GM19099 (cell line): Measurements from ENCODE around the gene MIEF1.

Experiments used
- POLR2A ChIP-seq: IDR thresholded peaks from 3 replicates; pipeline ENCODE4 v1.6.1; 2011; ENCODE audit warnings: low read depth; ENCODE audit not compliant: insufficient read length; ENCODE audit errors: extremely low read depth

Gene MIEF1

GRCh38 chr22:39467390-39467895 is 34.6 kb upstream of the MIEF1 start:
- no peak for TF ChIP-seq POLR2A

- no peak for TF ChIP-seq POLR2A
Observed at GRCh38 chr22:39468487-39469325, 33.4 kb upstream of the MIEF1 start.

GRCh38 chr22:39469326-39469680 is 32.8 kb upstream of the MIEF1 start:
- TF ChIP-seq POLR2A, result no peak

- no peak for TF ChIP-seq POLR2A
Observed at GRCh38 chr22:39469681-39470450, 32.2 kb upstream of the MIEF1 start.

GRCh38 chr22:39470451-39471291 is 31.4 kb upstream of the MIEF1 start:
- no peak for TF ChIP-seq POLR2A

- TF ChIP-seq POLR2A, result peak; percentile 59
Observed at GRCh38 chr22:39471381-39472141, 30.5 kb upstream of the MIEF1 start.

GRCh38 chr22:39472570-39473556 is 29.2 kb upstream of the MIEF1 start:
- TF ChIP-seq POLR2A, result peak; percentile 35

- no peak for TF ChIP-seq POLR2A
Observed at GRCh38 chr22:39473851-39474250, 28.2 kb upstream of the MIEF1 start.

- no peak for TF ChIP-seq POLR2A
Observed at GRCh38 chr22:39474351-39475111, 27.6 kb upstream of the MIEF1 start.

GRCh38 chr22:39475337-39475736 is 26.8 kb upstream of the MIEF1 start:
- TF ChIP-seq POLR2A, result no peak

GRCh38 chr22:39475902-39476301 is 26.2 kb upstream of the MIEF1 start:
- TF ChIP-seq POLR2A, result no peak

GRCh38 chr22:39476664-39477063 is 25.4 kb upstream of the MIEF1 start:
- no peak for TF ChIP-seq POLR2A

- no peak for TF ChIP-seq POLR2A
Observed at GRCh38 chr22:39477542-39477941, 24.5 kb upstream of the MIEF1 start.

- TF ChIP-seq POLR2A, result no peak
Observed at GRCh38 chr22:39478441-39478850, 23.6 kb upstream of the MIEF1 start.
